ENCODE measurements around the gene AEBP2. TPM values are rescaled to one million over a fixed set of nuclear protein-coding genes. Genes with fewer than 3 reads are reported as not detected.
"Not testable (repeated sequence)": the region's sequence is repeated elsewhere in the genome, so short reads cannot be mapped to it uniquely, and the experiment has no call there.

Gene AEBP2
- total RNA-seq, 1 donor from 2014 or later: 57.7 TPM

DNA sequence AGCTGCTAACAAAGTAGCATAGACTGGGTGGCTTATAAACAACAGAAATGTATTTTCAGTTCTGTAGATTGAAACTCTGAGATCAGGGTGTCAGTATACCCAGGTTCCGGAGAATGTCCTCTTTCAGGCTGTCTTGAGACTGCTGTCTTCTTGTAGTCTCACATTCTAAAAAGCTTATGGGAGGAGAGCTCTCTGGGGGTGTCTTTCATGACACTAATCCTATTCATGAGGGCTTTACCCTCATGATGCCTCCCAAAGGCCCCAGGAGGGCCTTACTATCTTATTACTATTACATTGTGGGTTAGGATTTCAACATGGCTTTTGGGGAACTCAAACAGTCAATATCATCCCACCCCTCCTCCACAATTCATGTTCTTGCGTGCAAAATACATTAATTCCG is 94.3 kb downstream of the AEBP2 start:
- intact Hi-C loops (cut with DNase I): no loop called here
- DNase-seq (ENCODE audit: low spot score) (no peak), ATAC-seq (no peak)

DNA sequence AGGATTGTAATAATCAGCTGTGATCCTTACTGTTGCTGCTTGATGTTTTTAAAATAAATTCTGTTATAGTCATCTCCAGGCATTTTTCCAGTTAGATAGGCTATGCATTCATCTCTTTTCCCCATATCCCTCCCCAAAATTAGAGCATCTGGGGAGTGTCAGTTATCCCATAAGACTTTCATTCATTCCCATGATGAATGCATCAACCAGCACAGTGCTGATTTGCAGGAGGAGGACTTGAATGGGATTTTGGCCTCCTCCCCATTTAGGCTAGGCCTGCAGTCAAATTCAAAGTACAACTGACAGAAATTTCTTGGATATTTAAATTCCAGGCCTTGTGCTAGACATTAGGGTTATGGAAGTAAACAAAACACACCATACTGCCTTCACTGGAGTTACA is 99.8 kb downstream of the AEBP2 start:
- DNase-seq (ENCODE audit: low spot score): no peak

DNA sequence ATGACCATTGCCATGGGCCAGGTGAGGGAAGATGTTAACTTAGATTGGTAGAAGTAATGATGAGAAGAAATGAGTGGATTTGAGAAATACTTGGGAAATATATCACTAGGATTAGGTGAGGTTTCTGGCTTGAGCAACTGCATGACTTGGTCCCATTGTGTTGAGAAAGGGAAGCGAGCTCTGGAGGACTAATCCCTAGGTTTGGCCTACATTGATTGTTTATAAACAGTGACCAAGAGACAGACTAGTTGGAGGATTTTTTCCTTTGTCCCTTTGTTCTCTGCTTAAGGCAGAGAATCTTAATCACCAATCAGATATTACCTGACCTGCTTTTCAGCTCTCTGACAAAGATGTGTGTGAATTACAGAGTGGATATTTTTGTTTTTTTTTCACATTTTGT is 100.5 kb downstream of the AEBP2 start:
- ATAC-seq: no peak
- no peak for DNase-seq (ENCODE audit: low spot score)
- intact Hi-C loops (cut with DNase I): no loop called here

More for the DNA sequence above, 99.8 kb downstream of the AEBP2 start:
- no peak for ATAC-seq
- intact Hi-C loops (cut with DNase I): no loop called here

DNA sequence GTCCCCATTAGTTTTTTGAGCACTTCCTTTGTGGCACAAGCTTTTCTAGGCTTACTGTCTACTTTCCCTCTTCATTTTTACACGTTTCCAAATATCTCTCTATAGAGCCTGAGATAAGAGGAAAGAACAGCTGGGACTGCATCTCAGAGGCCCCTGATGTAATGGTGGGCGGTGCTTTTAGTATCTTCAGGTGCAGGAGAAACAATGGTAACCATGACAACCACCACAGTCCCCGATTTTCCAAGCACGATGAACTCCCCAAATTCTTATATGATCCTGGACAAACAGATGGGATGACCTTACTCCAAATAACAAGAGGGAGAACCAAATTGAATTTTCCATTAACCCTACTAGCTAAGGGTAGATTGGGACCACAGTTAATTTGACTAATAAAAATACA is 103.3 kb downstream of the AEBP2 start:
- DNase-seq (ENCODE audit: low spot score) (no peak), ATAC-seq (no peak)
- intact Hi-C loops (cut with DNase I): no loop called here

DNA sequence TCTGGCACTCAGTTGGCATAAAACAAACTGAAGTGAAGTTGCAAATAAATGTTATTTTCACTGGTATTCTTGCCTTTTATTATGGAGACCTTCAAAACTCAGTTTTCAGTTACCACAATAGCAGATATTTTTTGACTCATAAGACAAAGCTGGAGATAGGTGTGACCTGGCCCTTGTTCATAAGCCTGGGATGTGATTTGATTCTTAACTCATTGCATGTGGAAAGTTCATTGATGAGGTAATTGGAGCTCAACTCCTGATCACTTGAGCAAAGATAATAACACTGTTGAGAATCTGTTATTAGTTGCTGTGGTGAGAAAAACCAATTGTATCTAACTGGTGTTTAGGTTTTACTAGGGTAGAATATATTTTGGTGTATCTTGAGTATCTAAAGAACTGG is 105.1 kb downstream of the AEBP2 start:
- no peak for DNase-seq (ENCODE audit: low spot score)
- intact Hi-C loops (cut with DNase I): no loop called here
- peak; percentile 38 for ATAC-seq

DNA sequence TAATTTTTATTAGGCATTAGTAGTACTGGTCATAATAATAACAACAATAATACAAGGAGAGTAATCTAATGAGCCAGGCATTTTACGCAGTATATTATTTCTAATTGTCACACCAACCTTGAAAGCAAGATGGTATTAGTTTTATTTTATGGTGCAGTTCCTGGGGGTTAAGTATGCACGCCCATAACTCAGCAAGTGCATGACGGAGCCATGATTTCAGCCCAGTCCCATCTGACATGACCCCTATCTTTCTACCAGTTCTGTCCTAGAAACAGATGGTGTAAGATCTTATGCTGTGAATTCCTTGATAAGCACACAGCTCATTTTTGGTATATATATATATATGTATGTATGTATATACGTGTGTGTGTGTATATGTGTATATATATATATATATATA is 106.0 kb downstream of the AEBP2 start:
- DNase-seq (ENCODE audit: low spot score) (no peak), ATAC-seq (no peak)
- intact Hi-C loops (cut with DNase I): no loop called here

DNA sequence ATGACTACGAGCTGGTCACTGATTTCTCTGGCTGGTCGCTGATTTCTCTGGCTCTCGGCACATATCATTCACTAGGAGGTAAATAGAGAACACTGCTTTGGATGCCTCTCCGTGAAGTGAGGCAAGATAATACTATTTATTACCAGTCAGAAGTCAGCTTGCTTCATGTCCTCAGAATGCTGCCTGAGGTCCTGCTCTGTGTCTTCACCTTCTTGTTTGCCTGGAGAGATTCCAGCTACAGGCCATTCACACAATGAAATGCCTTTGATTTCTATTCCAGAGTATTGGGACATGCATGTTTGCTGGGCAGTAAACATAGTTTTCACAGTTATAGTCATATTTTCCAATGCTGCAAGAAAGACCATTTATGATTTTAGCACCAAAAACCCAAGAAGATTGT is 106.7 kb downstream of the AEBP2 start:
- DNase-seq (ENCODE audit: low spot score): no peak
- intact Hi-C loops (cut with DNase I): no loop called here
- ATAC-seq: peak; percentile 92

DNA sequence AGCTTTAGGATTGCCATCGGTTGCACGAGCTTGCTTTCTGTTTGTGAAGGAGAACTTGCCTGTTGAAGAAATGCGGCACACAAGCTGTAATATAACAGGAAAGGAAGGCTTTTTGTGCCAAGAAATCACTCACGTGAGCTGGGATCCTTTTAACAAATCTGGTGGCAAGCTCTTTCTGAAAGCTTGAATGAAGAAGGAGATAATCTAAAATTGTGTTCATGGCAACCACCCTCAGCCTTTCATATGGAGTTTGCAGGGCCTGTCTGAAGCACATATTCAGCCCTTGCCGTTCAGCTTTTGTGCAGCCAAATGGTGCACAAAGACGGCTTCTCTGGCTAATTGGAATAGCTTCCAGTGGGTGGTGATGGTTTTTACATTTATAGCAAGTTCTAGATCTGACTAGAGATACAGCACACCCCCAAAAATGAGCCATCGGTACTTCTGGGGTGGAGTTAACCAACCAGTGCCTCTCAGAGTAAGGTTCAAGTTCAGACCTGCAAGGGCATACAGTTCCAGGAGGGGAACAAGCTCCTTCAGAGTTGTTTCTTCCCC is 107.4 kb downstream of the AEBP2 start:
- peak; percentile 30 for ATAC-seq
- intact Hi-C loops (cut with DNase I): no loop called here

DNA sequence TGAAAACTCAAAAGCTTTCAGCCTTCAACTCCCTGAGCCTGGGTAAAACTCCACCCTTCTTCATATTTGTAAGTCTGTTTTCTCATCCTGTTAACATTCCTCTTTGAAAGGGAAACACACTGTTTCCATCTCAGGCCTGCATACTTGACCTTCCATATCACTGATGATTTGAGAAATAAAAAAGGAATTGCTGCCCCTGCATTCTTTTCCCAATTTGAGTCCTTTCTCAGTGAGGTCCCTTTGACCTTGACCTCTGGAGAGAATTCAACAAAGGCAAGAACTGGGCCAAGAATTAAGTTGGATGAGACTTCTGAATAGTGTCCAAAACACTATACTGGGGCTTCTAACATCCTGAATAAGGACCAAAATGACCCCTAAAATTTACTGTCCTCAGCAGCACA is 108.0 kb downstream of the AEBP2 start:
- no peak for DNase-seq (ENCODE audit: low spot score)
- intact Hi-C loops (cut with DNase I): no loop called here
- peak; percentile 62 for ATAC-seq

More for the DNA sequence above, 107.4 kb downstream of the AEBP2 start:
- no peak for DNase-seq (ENCODE audit: low spot score)

DNA sequence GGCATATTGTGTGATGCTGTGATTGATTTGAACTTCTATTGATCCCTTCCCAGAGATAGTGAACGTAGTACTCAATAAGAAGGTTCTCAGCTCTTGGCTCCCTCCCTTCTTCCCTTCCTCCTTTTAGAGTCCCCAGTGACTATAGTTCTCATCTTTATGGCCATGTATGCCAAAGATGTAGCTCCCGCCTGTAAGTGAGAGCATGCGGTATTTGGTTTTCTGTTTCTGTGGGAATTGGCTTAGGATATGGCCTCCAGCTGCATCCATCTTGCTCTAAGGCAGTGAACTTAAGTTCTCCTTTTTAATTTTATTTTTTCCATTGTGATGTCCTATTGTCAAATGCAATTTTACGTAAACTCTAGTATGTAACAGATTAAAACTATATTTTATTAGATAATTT is 109.5 kb downstream of the AEBP2 start:
- intact Hi-C loops (cut with DNase I): no loop called here
- no peak for ATAC-seq

DNA sequence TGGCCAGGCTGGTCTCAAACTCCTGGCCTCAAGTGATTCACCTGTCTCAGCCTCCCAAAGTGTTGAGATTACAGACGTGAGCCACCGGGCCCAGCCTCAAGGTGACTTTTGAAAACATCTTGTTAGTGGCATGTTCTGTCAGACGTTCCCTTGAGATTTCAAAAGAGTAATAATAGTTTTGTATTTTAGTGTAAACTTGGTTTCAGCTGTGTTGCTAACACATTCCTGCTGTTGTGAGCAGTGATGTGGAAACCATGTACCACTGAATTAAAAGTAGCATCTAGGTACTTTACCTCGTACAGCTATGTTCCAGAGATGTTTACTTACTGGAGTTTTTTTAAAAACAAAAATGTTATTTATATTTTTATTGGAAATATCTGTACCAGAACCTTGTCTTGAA is 111.3 kb downstream of the AEBP2 start:
- DNase-seq (ENCODE audit: low spot score) (no peak), ATAC-seq (no peak)
- intact Hi-C loops (cut with DNase I): no loop called here

More for the DNA sequence above, 109.5 kb downstream of the AEBP2 start:
- DNase-seq (ENCODE audit: low spot score): no peak

DNA sequence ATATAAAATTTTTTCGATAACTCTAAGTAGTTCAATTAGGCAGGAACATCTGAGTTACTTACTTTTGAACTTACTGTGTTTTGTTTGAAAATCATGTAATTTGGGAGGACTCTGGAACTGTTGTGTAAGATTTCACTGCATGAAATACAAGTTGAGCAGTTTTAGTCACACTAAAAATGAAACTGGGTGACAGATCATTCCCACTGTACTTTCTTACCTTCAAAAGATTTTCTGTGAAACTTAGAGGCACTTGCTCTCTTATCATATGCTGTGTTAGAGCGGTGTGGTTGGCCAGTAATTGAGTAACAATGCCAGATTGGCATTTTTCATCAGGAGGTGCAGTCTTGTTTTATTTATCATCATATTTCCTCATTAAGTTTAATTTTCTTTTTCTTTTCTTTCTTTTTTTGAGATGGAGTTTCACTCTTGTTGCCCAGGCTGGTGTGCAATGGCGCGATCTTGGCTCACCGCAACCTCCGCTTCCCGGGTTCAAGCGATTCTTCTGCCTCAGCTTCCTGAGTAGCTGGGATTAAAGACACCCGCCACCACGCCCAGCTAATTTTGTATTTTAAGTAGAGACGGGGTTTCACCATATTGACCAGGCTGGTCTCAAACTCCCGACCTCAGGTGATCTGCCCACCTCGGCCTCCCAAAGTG is 113.3 kb downstream of the AEBP2 start:
- intact Hi-C loops (cut with DNase I); DNase-seq (ENCODE audit: low spot score): not testable (repeated sequence)
- peak; percentile 33 for ATAC-seq

DNA sequence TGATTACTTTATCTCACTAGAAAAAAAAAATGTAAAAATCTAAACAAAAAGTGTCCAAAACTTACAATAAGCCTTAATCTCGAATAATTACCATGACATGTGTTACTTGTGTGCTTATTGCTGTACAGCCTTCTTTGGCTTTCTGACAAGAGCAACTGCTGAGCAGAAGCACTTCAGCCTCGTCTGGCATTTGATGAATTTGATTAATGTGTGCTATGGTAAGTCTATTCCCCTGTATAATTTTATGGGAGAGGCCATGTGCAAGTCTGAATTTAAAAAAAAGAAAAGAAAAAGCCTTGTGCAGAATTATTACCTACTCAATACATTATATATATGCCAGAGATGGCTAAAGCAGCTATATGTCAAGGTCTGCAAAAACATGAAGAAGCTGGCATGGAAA is 113.9 kb downstream of the AEBP2 start:
- intact Hi-C loops (cut with DNase I): no loop called here
- no peak for ATAC-seq

DNA sequence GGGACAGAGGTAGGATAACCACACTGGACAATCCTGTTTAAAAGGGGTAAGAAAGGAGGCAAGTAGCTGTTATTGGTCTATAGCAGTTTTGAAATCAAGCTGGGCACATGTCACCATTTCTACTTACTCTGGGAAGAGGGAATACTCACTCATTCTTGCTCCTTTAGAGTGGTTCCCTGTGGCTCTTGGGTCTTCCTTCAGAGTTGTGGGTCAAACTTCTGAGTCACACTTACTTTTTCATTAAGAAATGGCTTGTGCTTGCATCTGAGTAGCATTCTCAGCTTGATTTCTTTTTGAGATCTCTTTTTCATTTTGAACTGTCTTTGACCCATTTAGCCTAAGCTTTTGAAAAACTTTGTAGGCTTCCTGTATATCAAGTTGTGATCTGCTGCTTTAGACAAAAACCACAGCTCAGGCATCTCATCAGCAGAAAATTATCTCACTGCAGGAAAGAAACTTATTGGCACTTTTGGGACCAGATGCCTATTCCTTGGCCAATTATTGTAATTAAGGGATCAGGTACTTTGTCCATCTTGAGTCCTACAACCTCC is 122.2 kb downstream of the AEBP2 start:
- no peak for DNase-seq (ENCODE audit: low spot score)
- intact Hi-C loops (cut with DNase I): no loop called here
- ATAC-seq: no peak

More for the DNA sequence above, 113.9 kb downstream of the AEBP2 start:
- no peak for DNase-seq (ENCODE audit: low spot score)
